Kidney (tissue), 14 donors: ENCODE results near the gene SHLD2. TPM values are rescaled to one million over a fixed set of nuclear protein-coding genes. Genes with fewer than 3 reads are reported as not detected.
A peak's percentile ranks its signal among the peaks of the same experiment; 100 is the strongest.

Source experiments
- DNase-seq, 5 donors: peaks; one replicate each; pipeline ENCODE4 v3.0.0-alpha.2; 2013 to 2020
- FAIRE-seq: peaks from 2 replicates; lab custom pipeline; 2012; peaks lifted over from hg19 to GRCh38; lab: Jason Lieb, UNC
- H3K27ac ChIP-seq, 2 donors: one replicate each; pipeline ENCODE4 v1.7.0; 2013; ENCODE audit warnings: low read depth in 2 of 2, low read length in 2 of 2, inconsistent platforms in 1 of 2
- H3K27me3 ChIP-seq: one replicate; pipeline ENCODE4 v1.7.1; 2013; ENCODE audit warnings: low read length, inconsistent platforms; ENCODE audit not compliant: control insufficient read depth, insufficient read depth
- H3K36me3 ChIP-seq, 3 donors: one replicate each; pipeline versions ENCODE4 v1.7.0 to v1.7.1; 2013; ENCODE audit warnings: low read length in 3 of 3, control low read depth in 1 of 3, inconsistent platforms in 1 of 3; ENCODE audit not compliant: insufficient read depth in 3 of 3, control insufficient read depth in 2 of 3
- H3K4me1 ChIP-seq, 3 donors: one replicate each; pipeline versions ENCODE4 v1.7.0 to v1.7.1; 2013; ENCODE audit warnings: low read length in 3 of 3, inconsistent platforms in 1 of 3, low read depth in 1 of 3; ENCODE audit not compliant: control insufficient read depth in 2 of 3, insufficient read depth in 2 of 3
- H3K4me3 ChIP-seq, 3 donors: one replicate each; pipeline versions ENCODE4 v1.7.0 to v1.8.1; 2013; ENCODE audit warnings: low read length in 3 of 3, control low read depth in 1 of 3, inconsistent platforms in 1 of 3
- H3K9ac ChIP-seq, 3 donors: one replicate each; pipeline versions ENCODE4 v1.7.0 to v1.7.1; 2013; ENCODE audit warnings: low read length in 3 of 3, control low read depth in 1 of 3, inconsistent platforms in 1 of 3
- H3K9me3 ChIP-seq, 3 donors: one replicate each; pipeline versions ENCODE4 v1.7.0 to v1.7.1; 2013; ENCODE audit warnings: low read length in 3 of 3, control low read depth in 1 of 3, inconsistent platforms in 1 of 3; ENCODE audit not compliant: control insufficient read depth in 2 of 3, insufficient read depth in 1 of 3
- CTCF ChIP-seq: IDR thresholded peaks from 3 replicates; pipeline ENCODE4 v1.5.1; 2012; ENCODE audit warnings: mild to moderate bottlenecking, moderate library complexity, borderline replicate concordance; ENCODE audit not compliant: insufficient read depth; ENCODE audit errors: extremely low read depth
- intact Hi-C: fragments of 100-400 bp; cut with DNase I; formaldehyde crosslinking; loops from one replicate; pipeline ENCODE4 v1.11.1; 2022
- polyA plus RNA-seq: library from polyadenylated mRNA; stranded (reverse); fragments of 350-450 nt; fragmentation: Illumina TruSeq; extraction: RNeasy Lipid Tissue Mini Kit (QIAGEN cat#74804); gene quantifications from one replicate; pipeline ENCODE4 v1.2.3, GENCODE V29; 2014; ENCODE audit warnings: low read depth, low replicate concordance; ENCODE audit not compliant: insufficient read depth
- total RNA-seq: library from RNA; stranded (reverse); fragmentation: NEBNext Ultra II Directional; extraction: Animal tissue kit (Norgen Biotek cat#: 25700); gene quantifications from one replicate; pipeline ENCODE4 v1.2.1, GENCODE V29; 2021
- donor health status: control.
- donor health status: control.
- donor health status: control.
- donor health status: control.
- donor health status: control.
- donor health status: DM: yes; HTN: yes; CAD: no.
- donor health status: Normal renal cell carcinoma (clear cell type).

The SHLD2 gene
- total and polyA plus RNA-seq, 2 donors from 2014 or later = 25.9 to 36.9 TPM

DNA sequence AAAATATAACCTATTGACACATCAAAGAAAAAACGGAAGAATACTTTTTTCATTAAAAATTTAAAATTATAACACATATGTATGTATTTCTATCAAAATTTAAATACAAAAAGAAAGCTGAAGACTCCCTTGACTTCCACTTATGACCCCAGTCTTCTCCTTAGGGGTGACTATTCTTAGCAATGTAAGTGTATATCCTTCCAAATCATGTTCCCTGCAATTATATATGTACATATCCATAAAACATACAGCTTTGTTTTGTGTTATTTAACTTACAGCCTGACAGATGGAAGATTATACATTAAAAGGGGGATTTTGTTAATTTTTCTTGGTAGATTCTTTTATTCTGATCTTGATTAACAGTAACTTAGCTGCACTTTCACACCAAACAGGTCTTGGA is 9.5 kb upstream of the SHLD2 start:
- Histone ChIP-seq H3K36me3 (no peaks in the 10 kb centered on the region), H3K9ac (no peak overlapping the region), H3K4me1 (peaks cover 0 to 22% (median 4%) of the 10 kb centered on the region in 3 donors), H3K27me3 (no peaks in the 10 kb centered on the region), H3K4me3 (no peak overlapping the region), H3K9me3 (no peaks in the 10 kb centered on the region), H3K27ac (no peak overlapping the region)
- no peak for TF ChIP-seq CTCF
- no peak for FAIRE-seq
- intact Hi-C loops = no loop called here
- DNase-seq = no peak

DNA sequence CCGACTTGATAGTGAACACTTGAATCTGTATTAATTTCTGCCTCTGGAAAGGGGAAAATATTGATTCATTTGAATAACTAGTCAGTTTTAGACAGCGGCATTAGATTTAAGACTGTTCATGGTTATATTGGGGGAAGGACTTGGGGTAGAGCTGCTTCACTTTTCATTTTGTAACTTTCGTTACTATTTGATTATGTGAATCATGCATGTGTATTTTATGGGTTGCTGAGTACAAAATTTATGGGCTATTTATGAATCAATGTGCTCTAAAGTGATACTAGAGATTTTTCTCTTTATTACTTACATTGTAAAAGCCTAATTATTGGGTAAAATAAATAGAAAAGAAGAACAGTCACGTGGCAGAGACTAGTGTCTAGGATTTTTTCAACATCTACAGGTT is 5.3 kb upstream of the SHLD2 start:
- TF ChIP-seq CTCF = no peak
- no peak overlapping the region for H3K27ac ChIP-seq

GRCh38 chr10:87090779-87091178 is 4.2 kb upstream of the SHLD2 start:
- Histone ChIP-seq H3K4me3 (peak overlapping the region in 2 of 3 donors; percentile 31 to 79), H3K4me1 (peaks cover 4 to 23% (median 7%) of the 10 kb centered on the region in 3 donors), H3K9ac (peak overlapping the region in 1 of 3 donors; percentile 47), H3K36me3 (no peaks in the 10 kb centered on the region), H3K27ac (no peak overlapping the region), H3K27me3 (no peaks in the 10 kb centered on the region), H3K9me3 (no peaks in the 10 kb centered on the region)
- TF ChIP-seq CTCF = no peak
- no peak for FAIRE-seq
- intact Hi-C loops = no loop called here
- no peak for DNase-seq

More for the DNA sequence above, 5.3 kb upstream of the SHLD2 start:
- DNase-seq (no peak), FAIRE-seq (no peak)
- Histone ChIP-seq H3K9me3 (no peaks in the 10 kb centered on the region), H3K9ac (peak overlapping the region in 1 of 3 donors; percentile 9), H3K36me3 (no peaks in the 10 kb centered on the region), H3K4me3 (no peak overlapping the region), H3K27me3 (no peaks in the 10 kb centered on the region), H3K4me1 (peaks cover 4 to 24% (median 4%) of the 10 kb centered on the region in 3 donors)
- intact Hi-C loops = no loop called here

DNA sequence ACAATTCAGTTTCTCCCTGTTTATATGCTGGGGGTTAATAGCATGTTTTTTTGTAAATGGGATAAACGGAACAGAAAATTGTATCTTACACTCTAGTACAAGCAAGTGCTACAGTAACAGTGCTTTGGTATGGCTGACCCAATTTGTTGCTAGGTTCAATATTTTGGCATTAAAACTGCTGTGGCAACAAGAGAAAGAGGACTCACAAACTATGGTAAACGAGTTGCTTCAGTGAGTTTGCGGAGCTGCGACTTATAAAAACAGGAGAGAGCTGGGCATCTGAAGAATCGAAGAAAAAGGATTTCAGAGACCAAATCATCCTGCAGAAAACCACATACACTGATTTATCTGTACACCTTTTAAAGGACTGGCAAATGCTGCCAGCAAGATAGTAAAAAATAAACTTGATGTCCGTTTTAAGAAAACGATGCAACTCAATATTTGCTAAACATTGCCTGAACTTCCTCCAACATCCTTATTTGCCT is 2.6 kb upstream of the SHLD2 start:
- Histone ChIP-seq H3K27me3 (no peaks in the 10 kb centered on the region), H3K9ac (peak overlapping the region; percentile 38 to 68 (median 62)), H3K36me3 (no peaks in the 10 kb centered on the region), H3K4me1 (peaks cover 4 to 23% (median 11%) of the 10 kb centered on the region in 3 donors), H3K27ac (peak overlapping the region; percentile 66 to 81), H3K4me3 (peak overlapping the region; percentile 79 to 95 (median 83)), H3K9me3 (no peaks in the 10 kb centered on the region)
- no peak for FAIRE-seq
- no peak for TF ChIP-seq CTCF
- DNase-seq = peak in 3 of 5 donors; percentile 20 to 63 (median 50)
- intact Hi-C loops = no loop called here
